Neuronal stem cell (in vitro differentiated cells): Measurements from ENCODE around the gene PRPF19.
A peak's percentile ranks its signal among the peaks of the same experiment; 100 is the strongest.

Source experiments
- DNase-seq: peaks from one replicate; pipeline ENCODE4 v3.0.0-alpha.2; 2013; ENCODE audit warnings: low spot score
- H2AFZ ChIP-seq: one replicate; pipeline ENCODE4 v1.6.1; 2013; ENCODE audit warnings: mild to moderate bottlenecking, low read length, inconsistent platforms
- H2AK5ac ChIP-seq: 2 replicates; pipeline ENCODE4 v1.6.1; 2013; ENCODE audit warnings: low read depth, mild to moderate bottlenecking, inconsistent platforms, low read length, moderate library complexity, mixed read lengths
- H2BK120ac ChIP-seq: 2 replicates; pipeline ENCODE4 v1.6.1; 2013; ENCODE audit warnings: low read depth, mild to moderate bottlenecking, inconsistent platforms, low read length, moderate library complexity, mixed read lengths
- H2BK12ac ChIP-seq: one replicate; pipeline ENCODE4 v1.6.1; 2013; ENCODE audit warnings: low read length, inconsistent platforms
- H2BK15ac ChIP-seq: 2 replicates; pipeline ENCODE4 v1.6.1; 2013; ENCODE audit warnings: mild to moderate bottlenecking, low read length, inconsistent platforms, mixed read lengths
- H2BK5ac ChIP-seq: one replicate; pipeline ENCODE4 v1.6.1; 2013; ENCODE audit warnings: inconsistent platforms, mild to moderate bottlenecking, low read length, moderate library complexity
- H3K14ac ChIP-seq: one replicate; pipeline ENCODE4 v1.6.1; 2013; ENCODE audit warnings: low read length, inconsistent platforms
- H3K18ac ChIP-seq: 2 replicates; pipeline ENCODE4 v1.6.1; 2013; ENCODE audit warnings: low read length, inconsistent platforms
- H3K23ac ChIP-seq: 2 replicates; pipeline ENCODE4 v1.6.1; 2013; ENCODE audit warnings: low read depth, mild to moderate bottlenecking, mixed read lengths, low read length, inconsistent platforms; ENCODE audit not compliant: poor library complexity
- H3K27ac ChIP-seq: replicated peaks from 3 replicates; pipeline ENCODE4 v1.5.1; 2013; ENCODE audit warnings: low read length, inconsistent platforms
- H3K27me3 ChIP-seq, 3 experiments: 2 replicates each; pipeline ENCODE4 v1.6.1; 2013; ENCODE audit warnings: low read length in 3 of 3, mild to moderate bottlenecking in 2 of 3, inconsistent platforms in 1 of 3, low read depth in 1 of 3, mixed read lengths in 1 of 3, moderate library complexity in 1 of 3; ENCODE audit not compliant: control insufficient read depth in 3 of 3, insufficient read depth in 3 of 3
- H3K36me3 ChIP-seq, 2 donors: replicated peaks in 1 of 2; 2 replicates each; pipeline ENCODE4 v1.6.1; 2013; ENCODE audit warnings: low read length in 2 of 2; ENCODE audit not compliant: control insufficient read depth in 2 of 2, insufficient read depth in 2 of 2
- H3K4ac ChIP-seq: 2 replicates; pipeline ENCODE4 v1.6.1; 2013; ENCODE audit warnings: inconsistent platforms, mild to moderate bottlenecking, low read length, moderate library complexity
- H3K4me1 ChIP-seq, 2 donors: 1 replicate in 1 of 2; 2 replicates in 1 of 2; pipeline ENCODE4 v1.6.1; 2013; ENCODE audit warnings: low read length in 2 of 2, low read depth in 1 of 2; ENCODE audit not compliant: control insufficient read depth in 2 of 2, insufficient read depth in 1 of 2
- H3K4me2 ChIP-seq: one replicate; pipeline ENCODE4 v1.6.1; 2013; ENCODE audit warnings: mild to moderate bottlenecking, low read length, inconsistent platforms; ENCODE audit not compliant: insufficient read depth, poor library complexity, severe bottlenecking
- H3K4me3 ChIP-seq, 2 donors: 2 replicates each; pipeline ENCODE4 v1.5.1; 2013; ENCODE audit warnings: low read length in 2 of 2, mild to moderate bottlenecking in 2 of 2, inconsistent platforms in 1 of 2, moderate library complexity in 1 of 2
- H3K79me1 ChIP-seq: one replicate; pipeline ENCODE4 v1.6.1; 2013; ENCODE audit warnings: low read depth, mild to moderate bottlenecking, inconsistent platforms, low read length, moderate library complexity
- H3K9ac ChIP-seq: one replicate; pipeline ENCODE4 v1.6.1; 2013; ENCODE audit warnings: mild to moderate bottlenecking, low read depth, low read length, inconsistent platforms; ENCODE audit not compliant: poor library complexity
- H3K9me3 ChIP-seq, 2 donors: replicated peaks in 1 of 2; 2 replicates each; pipeline versions ENCODE3 to v1.6.1; 2013; ENCODE audit warnings: low read length in 2 of 2, mild to moderate bottlenecking in 2 of 2, inconsistent platforms in 1 of 2, low read depth in 1 of 2, mixed read lengths in 1 of 2, moderate library complexity in 1 of 2; ENCODE audit not compliant: control insufficient read depth in 2 of 2, insufficient read depth in 1 of 2
- H4K8ac ChIP-seq: one replicate; pipeline ENCODE4 v1.6.1; 2013; ENCODE audit warnings: low read depth, mild to moderate bottlenecking, inconsistent platforms, low read length, moderate library complexity
- H4K91ac ChIP-seq: one replicate; pipeline ENCODE4 v1.6.1; 2013; ENCODE audit warnings: low read length, low read depth, mild to moderate bottlenecking, inconsistent platforms; ENCODE audit not compliant: poor library complexity
- WGBS, 2 donors: extraction: QIAGEN DNeasy Blood & Tissue Kit; methylation state at CpG; one replicate each; pipeline ENCODE4 v1.1.7; 2013; ENCODE audit warnings: missing lambda C conversion rate in 2 of 2, mixed read lengths in 1 of 2; ENCODE audit not compliant: insufficient read length in 2 of 2, insufficient replicate concordance in 1 of 2; ENCODE audit errors: extremely low coverage in 2 of 2; 5-methylcytosine and 5-hydroxymethylcytosine counted together

Gene PRPF19

GRCh38 chr11:60862171-60862570 lies 44.2 kb downstream of the PRPF19 start:
- Histone ChIP-seq H3K4ac (no peak overlapping the region), H2AK5ac (no peak overlapping the region), H3K4me2 (no peak overlapping the region), H2AFZ (no peak overlapping the region), H3K79me1 (no peaks in the 10 kb centered on the region), H3K27ac (no peak overlapping the region), H3K4me3 (no peak overlapping the region), H3K9ac (no peak overlapping the region), H3K27me3 (peaks cover 0 to under 1% (median 0%) of the 10 kb centered on the region in 3 experiments), H3K23ac (no peak overlapping the region), H2BK120ac (no peak overlapping the region), H4K91ac (no peak overlapping the region), H3K9me3 (no peaks in the 10 kb centered on the region), H2BK15ac (no peak overlapping the region), H2BK5ac (no peak overlapping the region), H3K14ac (no peak overlapping the region), H4K8ac (no peak overlapping the region), H3K36me3 (no peaks in the 10 kb centered on the region), H3K4me1 (peaks cover 0 to 4% of the 10 kb centered on the region in 2 donors), H3K18ac (no peak overlapping the region), H2BK12ac (no peak overlapping the region)
- no peak for DNase-seq
- WGBS, 2 donors: no CpG with 5 or more reads among the region's 9 CpGs

- WGBS, 2 donors: no CpG with 5 or more reads among the region's 7 CpGs
- Histone ChIP-seq H3K18ac (no peak overlapping the region), H3K27ac (no peak overlapping the region), H2BK120ac (no peak overlapping the region), H3K4me2 (no peak overlapping the region), H3K9ac (no peak overlapping the region), H2BK12ac (no peak overlapping the region), H3K36me3 (no peaks in the 10 kb centered on the region), H2BK15ac (no peak overlapping the region), H3K4me3 (no peak overlapping the region), H3K4ac (no peak overlapping the region), H3K79me1 (no peaks in the 10 kb centered on the region), H3K4me1 (peaks cover 0 to 4% of the 10 kb centered on the region in 2 donors), H3K23ac (no peak overlapping the region), H3K14ac (no peak overlapping the region), H2AFZ (peak overlapping the region; percentile 84), H4K91ac (no peak overlapping the region), H3K27me3 (no peaks in the 10 kb centered on the region), H4K8ac (no peak overlapping the region), H2BK5ac (no peak overlapping the region), H2AK5ac (no peak overlapping the region), H3K9me3 (no peaks in the 10 kb centered on the region)
- DNase-seq: no peak
Observed at GRCh38 chr11:60860943-60861342, 45.4 kb downstream of the PRPF19 start.

- H3K4me1 ChIP-seq: peaks cover 0 to 4% of the 10 kb centered on the region in 2 donors
Observed at GRCh38 chr11:60859616-60860250, 46.7 kb downstream of the PRPF19 start.

GRCh38 chr11:60858731-60859464 lies 47.5 kb downstream of the PRPF19 start:
- H3K4me3 ChIP-seq: peak overlapping the region in 1 of 2 donors; percentile 1
- DNase-seq: no peak
- H3K14ac ChIP-seq: no peak overlapping the region
- H2AK5ac ChIP-seq: no peak overlapping the region
- H3K4ac ChIP-seq: no peak overlapping the region
- H2BK5ac ChIP-seq: no peak overlapping the region
- H3K23ac ChIP-seq: no peak overlapping the region
- H3K79me1 ChIP-seq: no peaks in the 10 kb centered on the region
- H3K9ac ChIP-seq: no peak overlapping the region
- no peak overlapping the region for H3K4me2 ChIP-seq
- H3K4me1 ChIP-seq: peaks cover 0 to 4% of the 10 kb centered on the region in 2 donors
- no peaks in the 10 kb centered on the region for H3K9me3 ChIP-seq
- no peak overlapping the region for H3K27ac ChIP-seq
- no peaks in the 10 kb centered on the region for H3K36me3 ChIP-seq
- peak overlapping the region; percentile 66 for H2AFZ ChIP-seq
- H2BK15ac ChIP-seq: no peak overlapping the region
- no peak overlapping the region for H3K18ac ChIP-seq
- no peak overlapping the region for H2BK12ac ChIP-seq
- no peak overlapping the region for H4K91ac ChIP-seq
- no peak overlapping the region for H2BK120ac ChIP-seq
- WGBS, 2 donors: no CpG with 5 or more reads among the region's 4 CpGs
- H4K8ac ChIP-seq: no peak overlapping the region
- H3K27me3 ChIP-seq: no peaks in the 10 kb centered on the region

More at GRCh38 chr11:60859616-60860250, 46.7 kb downstream of the PRPF19 start:
- WGBS, 2 donors: no CpG with 5 or more reads among the region's 15 CpGs
- H4K91ac ChIP-seq: no peak overlapping the region
- H3K4me3 ChIP-seq: no peak overlapping the region
- no peak overlapping the region for H2BK12ac ChIP-seq
- H3K23ac ChIP-seq: no peak overlapping the region
- H3K14ac ChIP-seq: no peak overlapping the region
- H2BK120ac ChIP-seq: no peak overlapping the region
- no peak overlapping the region for H2BK15ac ChIP-seq
- H2AFZ ChIP-seq: no peak overlapping the region
- no peaks in the 10 kb centered on the region for H3K9me3 ChIP-seq
- H3K4ac ChIP-seq: no peak overlapping the region
- no peaks in the 10 kb centered on the region for H3K27me3 ChIP-seq
- no peak for DNase-seq
- H3K27ac ChIP-seq: no peak overlapping the region
- no peak overlapping the region for H2BK5ac ChIP-seq
- no peaks in the 10 kb centered on the region for H3K79me1 ChIP-seq
- H3K9ac ChIP-seq: no peak overlapping the region
- no peak overlapping the region for H3K4me2 ChIP-seq
- H2AK5ac ChIP-seq: no peak overlapping the region
- no peak overlapping the region for H3K18ac ChIP-seq
- H3K36me3 ChIP-seq: no peaks in the 10 kb centered on the region
- no peak overlapping the region for H4K8ac ChIP-seq
